ENCODE results near the gene TMEM234.

DNA sequence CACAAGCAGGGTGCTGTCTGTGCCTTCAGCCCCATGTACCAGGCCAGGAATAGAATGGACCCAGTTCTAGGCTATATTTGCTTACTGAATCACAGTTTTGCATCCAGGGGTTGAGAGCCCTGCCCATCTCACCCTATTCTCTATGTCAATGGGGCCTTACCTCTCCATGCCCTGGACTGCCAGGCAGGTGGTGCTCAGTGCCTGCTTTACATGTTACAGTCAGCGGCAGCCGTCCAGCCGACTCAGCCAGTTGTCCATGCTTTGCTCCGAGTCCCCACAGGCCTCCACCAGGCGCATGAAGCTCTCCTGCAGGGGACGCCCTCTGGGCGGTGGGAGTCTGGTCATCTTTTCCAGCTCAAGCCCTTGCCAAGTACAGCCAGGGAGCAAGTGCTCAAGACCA is 12.6 kb upstream of the TMEM234 start:
- TF ChIP-seq TARDBP (CRISPR knock-in tag; IDR thresholded peaks at IDR 0.05) (no peak), RAD51 (IDR thresholded peaks at IDR 0.05; ENCODE audit: borderline replicate concordance) (no peak), HNF4A (CRISPR knock-in tag; IDR thresholded peaks at IDR 0.05) (no peak), ZFP36 (IDR thresholded peaks at IDR 0.05; ENCODE audit: borderline replicate concordance, low read depth, low read length, partially characterized antibody) (no peak), POLR2A (IDR thresholded peaks at IDR 0.05; ENCODE audit: insufficient read depth in 1 of 2, low read depth in 2 of 2, low read length in 2 of 2) (no peak)
- TF ChIP-seq, protein P1, sequence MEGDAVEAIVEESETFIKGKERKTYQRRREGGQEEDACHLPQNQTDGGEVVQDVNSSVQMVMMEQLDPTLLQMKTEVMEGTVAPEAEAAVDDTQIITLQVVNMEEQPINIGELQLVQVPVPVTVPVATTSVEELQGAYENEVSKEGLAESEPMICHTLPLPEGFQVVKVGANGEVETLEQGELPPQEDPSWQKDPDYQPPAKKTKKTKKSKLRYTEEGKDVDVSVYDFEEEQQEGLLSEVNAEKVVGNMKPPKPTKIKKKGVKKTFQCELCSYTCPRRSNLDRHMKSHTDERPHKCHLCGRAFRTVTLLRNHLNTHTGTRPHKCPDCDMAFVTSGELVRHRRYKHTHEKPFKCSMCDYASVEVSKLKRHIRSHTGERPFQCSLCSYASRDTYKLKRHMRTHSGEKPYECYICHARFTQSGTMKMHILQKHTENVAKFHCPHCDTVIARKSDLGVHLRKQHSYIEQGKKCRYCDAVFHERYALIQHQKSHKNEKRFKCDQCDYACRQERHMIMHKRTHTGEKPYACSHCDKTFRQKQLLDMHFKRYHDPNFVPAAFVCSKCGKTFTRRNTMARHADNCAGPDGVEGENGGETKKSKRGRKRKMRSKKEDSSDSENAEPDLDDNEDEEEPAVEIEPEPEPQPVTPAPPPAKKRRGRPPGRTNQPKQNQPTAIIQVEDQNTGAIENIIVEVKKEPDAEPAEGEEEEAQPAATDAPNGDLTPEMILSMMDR (CRISPR knock-in tag; IDR thresholded peaks at IDR 0.05): peak; percentile 36
- TF ChIP-seq, protein P2, sequence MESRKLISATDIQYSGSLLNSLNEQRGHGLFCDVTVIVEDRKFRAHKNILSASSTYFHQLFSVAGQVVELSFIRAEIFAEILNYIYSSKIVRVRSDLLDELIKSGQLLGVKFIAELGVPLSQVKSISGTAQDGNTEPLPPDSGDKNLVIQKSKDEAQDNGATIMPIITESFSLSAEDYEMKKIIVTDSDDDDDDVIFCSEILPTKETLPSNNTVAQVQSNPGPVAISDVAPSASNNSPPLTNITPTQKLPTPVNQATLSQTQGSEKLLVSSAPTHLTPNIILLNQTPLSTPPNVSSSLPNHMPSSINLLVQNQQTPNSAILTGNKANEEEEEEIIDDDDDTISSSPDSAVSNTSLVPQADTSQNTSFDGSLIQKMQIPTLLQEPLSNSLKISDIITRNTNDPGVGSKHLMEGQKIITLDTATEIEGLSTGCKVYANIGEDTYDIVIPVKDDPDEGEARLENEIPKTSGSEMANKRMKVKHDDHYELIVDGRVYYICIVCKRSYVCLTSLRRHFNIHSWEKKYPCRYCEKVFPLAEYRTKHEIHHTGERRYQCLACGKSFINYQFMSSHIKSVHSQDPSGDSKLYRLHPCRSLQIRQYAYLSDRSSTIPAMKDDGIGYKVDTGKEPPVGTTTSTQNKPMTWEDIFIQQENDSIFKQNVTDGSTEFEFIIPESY (CRISPR knock-in tag; IDR thresholded peaks at IDR 0.05): no peak
- TF ChIP-seq, protein P3, sequence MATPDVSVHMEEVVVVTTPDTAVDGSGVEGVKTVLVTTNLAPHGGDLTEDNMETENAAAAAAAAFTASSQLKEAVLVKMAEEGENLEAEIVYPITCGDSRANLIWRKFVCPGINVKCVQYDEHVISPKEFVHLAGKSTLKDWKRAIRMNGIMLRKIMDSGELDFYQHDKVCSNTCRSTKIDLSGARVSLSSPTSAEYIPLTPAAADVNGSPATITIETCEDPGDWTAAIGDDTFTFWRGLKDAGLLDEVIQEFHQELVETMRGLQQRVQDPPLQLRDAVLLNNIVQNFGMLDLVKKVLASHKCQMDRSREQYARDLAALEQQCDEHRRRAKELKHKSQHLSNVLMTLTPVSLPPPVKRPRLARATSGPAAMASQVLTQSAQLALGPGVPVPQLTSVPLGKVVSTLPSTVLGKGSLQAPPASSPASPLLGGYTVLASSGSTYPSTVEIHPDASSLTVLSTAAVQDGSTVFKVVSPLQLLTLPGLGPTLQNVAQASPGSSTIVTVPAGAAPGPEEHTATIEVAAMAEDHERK (CRISPR knock-in tag; IDR thresholded peaks at IDR 0.05; ENCODE audit: low read depth): no peak
